ENCODE data around the gene PGAP6. TPM values are rescaled to one million over a fixed set of nuclear protein-coding genes. Genes with fewer than 3 reads are reported as not detected.

The PGAP6 gene
- total RNA-seq, 4 donors from 2014 or later: 10.6 to 36.2 (median 12.8) TPM

DNA sequence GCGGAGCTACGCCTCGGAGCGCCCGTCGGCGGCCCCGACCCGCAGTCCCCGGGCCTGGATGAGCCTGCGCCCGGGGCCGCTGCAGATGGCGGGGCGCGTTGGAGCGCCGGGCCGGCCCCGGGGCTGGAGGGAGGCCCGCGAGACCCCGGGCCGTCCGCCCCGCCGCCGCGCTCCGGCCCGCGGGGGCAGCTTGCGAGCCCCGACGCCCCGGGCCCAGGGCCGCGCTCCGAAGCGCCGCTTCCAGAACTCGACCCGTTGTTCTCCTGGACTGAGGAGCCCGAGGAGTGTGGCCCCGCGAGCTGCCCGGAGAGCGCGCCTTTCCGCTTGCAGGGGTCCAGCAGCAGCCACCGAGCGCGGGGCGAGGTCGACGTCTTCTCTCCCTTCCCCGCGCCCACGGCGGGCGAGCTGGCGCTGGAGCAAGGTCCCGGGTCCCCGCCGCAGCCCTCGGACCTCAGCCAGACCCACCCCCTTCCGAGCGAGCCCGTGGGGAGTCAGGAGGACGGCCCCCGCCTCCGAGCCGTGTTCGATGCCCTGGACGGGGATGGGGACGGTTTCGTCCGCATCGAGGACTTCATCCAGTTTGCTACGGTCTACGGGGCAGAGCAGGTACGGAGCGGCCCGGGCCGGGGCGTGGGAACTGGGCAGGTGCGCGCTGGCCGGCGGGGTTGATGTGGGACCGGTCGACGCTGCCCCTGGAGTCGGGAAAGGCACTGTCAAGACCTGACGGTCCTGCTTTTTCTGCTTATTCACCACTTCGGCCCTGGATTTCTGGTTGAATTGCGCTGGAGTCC is 44.5 kb upstream of the PGAP6 start:
- Histone ChIP-seq H3K27ac (peak overlapping the region in 1 of 2 donors; percentile 91), H3K9me3 (no peaks in the 10 kb centered on the region), H3K4me3 (peak overlapping the region; percentile 53 to 54), H3K27me3 (no peaks in the 10 kb centered on the region), H3K36me3 (no peaks in the 10 kb centered on the region), H3K4me1 (peaks cover 4 to 9% of the 10 kb centered on the region in 2 donors)
- no peak for DNase-seq
- TF ChIP-seq POLR2A (IDR thresholded peaks at IDR 0.05): no peak
- TF ChIP-seq, protein P1, sequence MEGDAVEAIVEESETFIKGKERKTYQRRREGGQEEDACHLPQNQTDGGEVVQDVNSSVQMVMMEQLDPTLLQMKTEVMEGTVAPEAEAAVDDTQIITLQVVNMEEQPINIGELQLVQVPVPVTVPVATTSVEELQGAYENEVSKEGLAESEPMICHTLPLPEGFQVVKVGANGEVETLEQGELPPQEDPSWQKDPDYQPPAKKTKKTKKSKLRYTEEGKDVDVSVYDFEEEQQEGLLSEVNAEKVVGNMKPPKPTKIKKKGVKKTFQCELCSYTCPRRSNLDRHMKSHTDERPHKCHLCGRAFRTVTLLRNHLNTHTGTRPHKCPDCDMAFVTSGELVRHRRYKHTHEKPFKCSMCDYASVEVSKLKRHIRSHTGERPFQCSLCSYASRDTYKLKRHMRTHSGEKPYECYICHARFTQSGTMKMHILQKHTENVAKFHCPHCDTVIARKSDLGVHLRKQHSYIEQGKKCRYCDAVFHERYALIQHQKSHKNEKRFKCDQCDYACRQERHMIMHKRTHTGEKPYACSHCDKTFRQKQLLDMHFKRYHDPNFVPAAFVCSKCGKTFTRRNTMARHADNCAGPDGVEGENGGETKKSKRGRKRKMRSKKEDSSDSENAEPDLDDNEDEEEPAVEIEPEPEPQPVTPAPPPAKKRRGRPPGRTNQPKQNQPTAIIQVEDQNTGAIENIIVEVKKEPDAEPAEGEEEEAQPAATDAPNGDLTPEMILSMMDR (IDR thresholded peaks at IDR 0.05): no peak
- intact Hi-C loops (cut with DNase I; ENCODE audit: low total_unique reads): no loop called here

DNA sequence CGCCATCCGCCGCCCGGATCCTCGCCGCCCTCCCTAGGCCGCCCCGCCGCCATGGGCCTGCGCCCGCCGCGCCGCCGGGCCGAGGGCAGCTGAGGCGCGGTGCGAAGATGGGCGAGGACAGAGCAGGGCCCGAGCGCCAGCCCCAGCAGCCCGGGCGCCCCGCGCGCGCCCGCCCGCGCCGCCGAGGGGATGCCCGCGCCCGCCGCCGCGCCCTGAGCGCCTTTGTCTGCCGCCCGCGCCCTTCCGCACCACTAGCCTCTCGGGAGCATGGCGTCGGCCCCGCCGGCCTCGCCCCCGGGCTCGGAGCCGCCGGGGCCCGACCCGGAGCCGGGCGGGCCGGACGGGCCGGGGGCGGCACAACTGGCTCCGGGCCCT is 43.9 kb upstream of the PGAP6 start:
- peaks cover 4 to 9% of the 10 kb centered on the region in 2 donors for H3K4me1 ChIP-seq

DNA sequence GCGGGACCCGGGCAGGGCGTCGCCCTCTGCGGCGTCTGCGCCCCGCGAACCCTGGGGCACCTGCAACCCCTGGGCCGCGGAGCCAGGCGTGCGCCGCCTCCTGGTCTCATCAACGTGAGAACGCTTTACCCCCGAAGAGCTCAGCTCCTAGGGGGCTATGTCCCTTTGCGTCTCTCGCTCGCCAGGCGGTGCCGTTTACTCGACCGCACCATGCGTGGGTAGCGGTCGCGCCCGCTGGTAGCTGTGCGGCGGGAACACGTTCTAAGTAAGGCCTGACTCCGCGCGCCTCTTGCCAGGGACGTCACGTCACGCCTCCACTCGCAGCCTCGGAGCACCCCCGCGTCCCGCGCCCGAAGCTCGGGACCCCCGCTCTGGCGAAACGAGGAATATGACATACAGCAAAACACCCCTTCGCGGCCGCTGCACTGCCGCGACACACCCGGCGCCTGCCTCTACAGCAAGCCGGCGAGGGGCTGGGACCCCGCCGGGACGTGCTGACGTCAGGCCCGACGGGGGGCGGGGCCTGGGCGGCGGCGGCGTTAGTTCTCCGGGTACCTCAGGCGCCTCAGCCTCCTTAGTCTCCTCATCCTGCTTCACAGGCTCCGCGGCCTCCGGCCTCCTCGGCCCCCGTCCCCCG is 43.4 kb upstream of the PGAP6 start, which contains the start of gene RAB11FIP3:
Gene RAB11FIP3 (plus strand): TSS at position 568 of the 637 bp plus-strand sequence. CDS start 358 bp downstream, outside the sequence.
- TF ChIP-seq POLR2A (IDR thresholded peaks at IDR 0.05): peak; percentile 80 to 89
- TF ChIP-seq, protein P1 (IDR thresholded peaks at IDR 0.05): peak in 2 of 4 experiments; percentile 14 to 32
- peak within 1 kb of the TSS; percentile 53 to 54 for H3K4me3 ChIP-seq
- no peaks in the 10 kb centered on the region for H3K27me3 ChIP-seq
- peak; percentile 81 to 84 for DNase-seq
- peaks cover 4 to 9% of the 10 kb centered on the region in 2 donors for H3K4me1 ChIP-seq
- peak within 1 kb of the TSS; percentile 91 for H3K27ac ChIP-seq
- intact Hi-C loops (cut with DNase I; ENCODE audit: low total_unique reads): no loop called here
- H3K9me3 ChIP-seq: no peaks in the 10 kb centered on the region
- H3K36me3 ChIP-seq: no peaks in the 10 kb centered on the region

More for the DNA sequence above, 43.9 kb upstream of the PGAP6 start:
- Histone ChIP-seq H3K27ac (peak overlapping the region; percentile 91), H3K4me3 (peak overlapping the region; percentile 53 to 54), H3K9me3 (no peaks in the 10 kb centered on the region), H3K36me3 (no peaks in the 10 kb centered on the region), H3K27me3 (no peaks in the 10 kb centered on the region)
- DNase-seq: no peak
- TF ChIP-seq, protein P1 (IDR thresholded peaks at IDR 0.05): no peak
- TF ChIP-seq POLR2A (IDR thresholded peaks at IDR 0.05): no peak
- intact Hi-C loops (cut with DNase I; ENCODE audit: low total_unique reads): no loop called here

DNA sequence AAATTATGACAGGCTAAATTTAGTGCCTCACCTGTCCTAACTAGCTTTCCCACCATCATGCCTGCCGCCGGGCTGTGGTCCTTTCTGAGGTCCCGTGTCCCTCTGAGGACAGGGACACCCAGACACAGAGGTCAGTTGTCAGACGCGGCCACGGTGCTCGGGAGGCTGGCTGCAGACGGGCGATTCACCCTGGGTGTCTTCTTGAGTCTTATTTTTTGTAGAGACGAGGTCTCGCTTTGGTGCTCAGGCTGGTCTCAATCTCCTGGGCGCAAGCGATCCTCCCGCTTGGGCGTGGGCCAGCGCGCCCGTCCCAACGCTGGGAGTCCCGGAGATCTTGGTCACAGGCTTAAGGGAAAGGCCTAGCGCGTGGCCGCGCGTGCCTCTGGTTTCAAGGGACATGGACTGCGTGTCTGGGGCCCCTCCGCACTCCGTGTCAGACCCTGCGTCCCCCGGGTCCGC is 42.9 kb upstream of the PGAP6 start:
- Histone ChIP-seq H3K36me3 (no peaks in the 10 kb centered on the region), H3K27me3 (no peaks in the 10 kb centered on the region), H3K4me1 (peaks cover 4 to 9% of the 10 kb centered on the region in 2 donors), H3K27ac (peak overlapping the region; percentile 91), H3K9me3 (no peaks in the 10 kb centered on the region), H3K4me3 (peak overlapping the region; percentile 53 to 54)
- intact Hi-C loops (cut with DNase I; ENCODE audit: low total_unique reads): no loop called here
- peak; percentile 44 to 65 for DNase-seq
- TF ChIP-seq, protein P1 (IDR thresholded peaks at IDR 0.05): no peak
- no peak for TF ChIP-seq POLR2A (IDR thresholded peaks at IDR 0.05)
